PC-3 (cell line): Measurements from ENCODE around the gene HOXA2. TPM values are rescaled to one million over a fixed set of nuclear protein-coding genes. Genes with fewer than 3 reads are reported as not detected.

Experiments
- ATAC-seq: fragments of 200-7000 bp; cut with Tn5 transposase; 2 replicates; pipeline ENCODE4 v1.9.1; 2020; ENCODE audit warnings: mild to moderate bottlenecking, moderate library complexity
- BruUV-seq: library from RNA; stranded (reverse); fragments of 400-500 nt; replicated peaks from 2 replicates; lab custom pipeline; 2021; lab: Mats Ljungman, UMichigan
- CTCF ChIA-PET: fragments of 300-600 bp; sonication (Branson Sonifier 250); formaldehyde crosslinking; loops from one replicate; lab custom pipeline; 2022; ENCODE audit warnings: antibody characterized with exemption; lab: Charles Lee
- POLR2A ChIA-PET: fragments of 300-600 bp; sonication (Branson Sonifier 250); formaldehyde crosslinking; loops from one replicate; lab custom pipeline; 2022; ENCODE audit warnings: antibody characterized with exemption; ENCODE audit not compliant: unreplicated experiment; lab: Charles Lee
- DNase-seq: peaks from one replicate; pipeline ENCODE4 v3.0.0-alpha.2; 2015
- H2AFZ ChIP-seq: fragments of 300-600 bp; sonication (generic); 2 replicates; pipeline ENCODE4 v1.6.0; 2016; ENCODE audit warnings: antibody characterized with exemption, low read length
- H3F3A ChIP-seq: fragments of 300-600 bp; sonication (generic); one replicate; pipeline ENCODE4 v1.6.0; 2017; ENCODE audit warnings: antibody characterized with exemption, low read length, control low read depth, mild to moderate bottlenecking; ENCODE audit not compliant: unreplicated experiment
- H3K27ac ChIP-seq: fragments of 300-600 bp; sonication (generic); 2 replicates; pipeline ENCODE4 v1.5.1; 2016; ENCODE audit warnings: mild to moderate bottlenecking, low read length
- H3K27me3 ChIP-seq: fragments of 300-600 bp; sonication (generic); 2 replicates; pipeline ENCODE4 v1.6.1; 2016; ENCODE audit warnings: low read length, mixed read lengths
- H3K36me3 ChIP-seq: fragments of 300-600 bp; sonication (generic); 2 replicates; pipeline ENCODE4 v1.6.1; 2016; ENCODE audit warnings: low read depth, mixed run types, low read length, mixed read lengths
- H3K4me1 ChIP-seq: fragments of 300-600 bp; sonication (generic); 2 replicates; pipeline ENCODE4 v1.5.1; 2016; ENCODE audit warnings: low read length; ENCODE audit not compliant: insufficient read depth
- H3K4me2 ChIP-seq: fragments of 300-600 bp; sonication (generic); 2 replicates; pipeline ENCODE4 v1.6.0; 2016; ENCODE audit warnings: low read length
- H3K4me3 ChIP-seq: fragments of 300-600 bp; sonication (generic); 2 replicates; pipeline ENCODE4 v1.5.1; 2016; ENCODE audit warnings: mild to moderate bottlenecking, low read length, mixed read lengths
- H3K79me2 ChIP-seq: fragments of 300-600 bp; sonication (generic); 2 replicates; pipeline ENCODE4 v1.6.1; 2017; ENCODE audit warnings: low read length, mixed read lengths
- H3K9ac ChIP-seq: fragments of 300-600 bp; sonication (generic); 2 replicates; pipeline ENCODE4 v1.6.0; 2016; ENCODE audit warnings: mild to moderate bottlenecking, low read length
- H3K9me2 ChIP-seq: fragments of 300-600 bp; sonication (generic); replicated peaks from 2 replicates; pipeline ENCODE4 v1.6.1; 2016; ENCODE audit warnings: mixed run types, low read length, mixed read lengths
- H3K9me3 ChIP-seq: fragments of 300-600 bp; sonication (generic); 2 replicates; pipeline ENCODE4 v1.6.1; 2016; ENCODE audit warnings: low read length, mixed read lengths
- H4K20me1 ChIP-seq: fragments of 300-600 bp; sonication (generic); 2 replicates; pipeline ENCODE4 v1.6.1; 2016; ENCODE audit warnings: low read length, mixed read lengths
- EZH2 ChIP-seq: fragments of 300-600 bp; sonication (generic); IDR thresholded peaks from one replicate; pipeline ENCODE4 v1.6.1; 2017; ENCODE audit warnings: antibody characterized with exemption, mild to moderate bottlenecking, low read length; ENCODE audit not compliant: unreplicated experiment
- EZH2phosphoT487 ChIP-seq: fragments of 300-600 bp; sonication (generic); IDR thresholded peaks from 2 replicates; pipeline ENCODE4 v1.6.1; 2018; ENCODE audit warnings: mild to moderate bottlenecking, antibody characterized with exemption, low read length, borderline replicate concordance
- intact Hi-C: fragments of 100-400 bp; cut with micrococcal nuclease; formaldehyde crosslinking; loops from 2 replicates; pipeline ENCODE4 v1.9.0; 2023
- total RNA-seq: library from RNA; depleted of rRNA; stranded (reverse); fragments of >200 nt; gene quantifications from 2 replicates; pipeline ENCODE4 v1.2.3, GENCODE V29; 2014
- TF ChIP-seq, protein P1 (sequence below): fragments of 300-600 bp; sonication (generic); conservative IDR thresholded peaks from 2 replicates; pipeline ENCODE4 v1.5.1; 2017; ENCODE audit warnings: antibody characterized with exemption, low read depth, mild to moderate bottlenecking, low read length

HOXA2 gene
- total RNA-seq, 1 experiment from 2014 or later, result 0.07 TPM

DNA sequence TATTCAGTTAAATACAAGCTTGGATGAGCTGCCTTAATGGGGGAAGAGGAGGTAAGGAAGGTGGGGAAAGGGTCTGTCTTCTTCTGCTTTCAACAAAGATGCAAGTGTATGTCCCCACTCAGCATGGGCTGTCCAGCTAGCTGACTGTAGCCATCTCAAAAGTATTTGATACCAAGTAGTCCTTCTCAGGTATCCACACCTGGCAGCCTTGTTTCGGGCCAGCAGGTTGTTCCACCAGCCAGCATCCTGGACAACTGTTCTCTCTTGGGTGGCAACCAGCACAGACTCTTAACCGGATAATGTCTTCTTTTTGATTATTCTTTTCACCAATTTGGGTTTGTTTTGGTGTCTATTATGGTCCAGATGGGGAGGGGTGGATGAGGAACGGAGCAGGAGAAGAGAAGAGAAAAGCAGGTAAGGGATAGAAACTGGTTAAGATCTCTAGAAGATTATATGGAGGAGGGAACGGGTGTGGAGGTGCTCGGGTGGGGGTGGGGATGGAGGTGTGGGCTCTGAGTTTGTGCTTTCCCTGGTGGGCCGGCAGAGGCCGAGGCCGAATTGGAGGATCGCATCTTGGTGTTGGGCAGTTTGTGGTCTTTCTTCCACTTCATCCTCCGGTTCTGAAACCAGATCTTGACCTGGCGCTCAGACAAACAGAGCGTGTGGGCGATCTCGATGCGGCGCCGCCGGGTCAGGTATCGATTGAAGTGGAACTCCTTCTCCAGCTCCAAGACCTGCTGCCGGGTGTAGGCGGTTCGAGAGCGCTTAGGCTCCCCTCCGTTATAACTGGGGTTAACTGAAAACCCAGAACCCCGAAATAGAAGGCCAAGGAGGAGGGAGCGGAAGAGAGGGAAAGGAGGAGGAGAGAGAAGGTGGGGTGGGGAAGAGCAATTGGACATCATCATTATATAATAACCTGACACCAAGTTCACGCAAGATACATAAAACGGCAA is 26.6 kb upstream of the HOXA2 start:
- H3K9me2 ChIP-seq, result no peaks in the 10 kb centered on the region
- H3K4me2 ChIP-seq, result peak overlapping the region; percentile 88
- H3K27me3 ChIP-seq, result no peaks in the 10 kb centered on the region
- ChIA-PET POLR2A (no interaction called here), CTCF (no interaction called here)
- BruUV-seq, result TSS peak; percentile 32
- H3K9me3 ChIP-seq, result no peaks in the 10 kb centered on the region
- H2AFZ ChIP-seq, result peak overlapping the region; percentile 78; the same call in 1 of the 2 replicates
- peaks cover 40% of the 10 kb centered on the region for H3K79me2 ChIP-seq
- H3K9ac ChIP-seq, result no peak overlapping the region
- ATAC-seq (no peak), DNase-seq (no peak)
- peak overlapping the region; percentile 77 for H3K4me3 ChIP-seq
- TF ChIP-seq EZH2phosphoT487 (no peak), EZH2 (no peak)
- TF ChIP-seq, protein P1, sequence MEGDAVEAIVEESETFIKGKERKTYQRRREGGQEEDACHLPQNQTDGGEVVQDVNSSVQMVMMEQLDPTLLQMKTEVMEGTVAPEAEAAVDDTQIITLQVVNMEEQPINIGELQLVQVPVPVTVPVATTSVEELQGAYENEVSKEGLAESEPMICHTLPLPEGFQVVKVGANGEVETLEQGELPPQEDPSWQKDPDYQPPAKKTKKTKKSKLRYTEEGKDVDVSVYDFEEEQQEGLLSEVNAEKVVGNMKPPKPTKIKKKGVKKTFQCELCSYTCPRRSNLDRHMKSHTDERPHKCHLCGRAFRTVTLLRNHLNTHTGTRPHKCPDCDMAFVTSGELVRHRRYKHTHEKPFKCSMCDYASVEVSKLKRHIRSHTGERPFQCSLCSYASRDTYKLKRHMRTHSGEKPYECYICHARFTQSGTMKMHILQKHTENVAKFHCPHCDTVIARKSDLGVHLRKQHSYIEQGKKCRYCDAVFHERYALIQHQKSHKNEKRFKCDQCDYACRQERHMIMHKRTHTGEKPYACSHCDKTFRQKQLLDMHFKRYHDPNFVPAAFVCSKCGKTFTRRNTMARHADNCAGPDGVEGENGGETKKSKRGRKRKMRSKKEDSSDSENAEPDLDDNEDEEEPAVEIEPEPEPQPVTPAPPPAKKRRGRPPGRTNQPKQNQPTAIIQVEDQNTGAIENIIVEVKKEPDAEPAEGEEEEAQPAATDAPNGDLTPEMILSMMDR, result no peak
- H3K4me1 ChIP-seq, result peaks cover 29% of the 10 kb centered on the region
- intact Hi-C loops, result no loop called here
- no peaks in the 10 kb centered on the region for H4K20me1 ChIP-seq
- H3K36me3 ChIP-seq, result no peaks in the 10 kb centered on the region
- H3F3A ChIP-seq, result no peaks in the 10 kb centered on the region
- no peak overlapping the region for H3K27ac ChIP-seq

DNA sequence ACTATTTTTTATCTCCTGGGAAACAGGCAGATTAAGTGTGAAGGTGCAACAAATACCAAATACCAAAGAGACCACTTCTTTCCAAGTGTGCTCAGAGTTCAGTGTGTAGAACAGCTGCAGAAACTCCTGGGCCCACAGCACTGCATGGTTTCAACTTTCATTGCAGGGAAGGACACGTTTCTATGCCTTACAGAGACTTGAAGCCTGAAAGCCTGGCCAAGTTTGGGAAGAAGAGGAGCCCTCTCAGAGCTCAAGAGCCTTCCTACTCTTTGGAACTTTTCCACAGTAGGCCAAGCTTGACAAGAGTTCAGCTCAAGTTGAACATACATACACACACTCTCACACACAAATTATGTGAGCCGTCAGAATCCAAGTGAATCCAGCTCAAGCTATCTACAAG is 25.6 kb upstream of the HOXA2 start:
- Histone ChIP-seq H3K27ac (no peak overlapping the region), H3K9ac (no peak overlapping the region), H3K27me3 (no peaks in the 10 kb centered on the region), H3K79me2 (peaks cover 31% of the 10 kb centered on the region), H3K4me3 (no peak overlapping the region), H3K4me2 (no peak overlapping the region), H3K9me3 (no peaks in the 10 kb centered on the region), H4K20me1 (no peaks in the 10 kb centered on the region), H3K36me3 (no peaks in the 10 kb centered on the region), H3K9me2 (no peaks in the 10 kb centered on the region), H3F3A (no peaks in the 10 kb centered on the region), H2AFZ (no peak overlapping the region), H3K4me1 (peaks cover 19% of the 10 kb centered on the region)
- no TSS peak for BruUV-seq
- ChIA-PET POLR2A (no interaction called here), CTCF (interaction anchor here (0.6 kb wide), 1 partner anchor 78 kb away, joined by 3 read pairs; no protein-coding TSS in a partner anchor)
- no peak for TF ChIP-seq EZH2
- TF ChIP-seq, protein P1, result no peak
- TF ChIP-seq EZH2phosphoT487, result no peak
- DNase-seq (no peak), ATAC-seq (no peak)
- intact Hi-C loops, result no loop called here
